HUDEP-2 (cell line): ENCODE results near the gene ATP4A.

Source experiments
- DNase-seq, 76 experiments: peaks; one replicate each; lab custom pipeline; 2025; ENCODE audit not compliant: unreplicated experiment in 76 of 76; lab: John Stamatoyannopoulos, UW

The ATP4A gene

DNA sequence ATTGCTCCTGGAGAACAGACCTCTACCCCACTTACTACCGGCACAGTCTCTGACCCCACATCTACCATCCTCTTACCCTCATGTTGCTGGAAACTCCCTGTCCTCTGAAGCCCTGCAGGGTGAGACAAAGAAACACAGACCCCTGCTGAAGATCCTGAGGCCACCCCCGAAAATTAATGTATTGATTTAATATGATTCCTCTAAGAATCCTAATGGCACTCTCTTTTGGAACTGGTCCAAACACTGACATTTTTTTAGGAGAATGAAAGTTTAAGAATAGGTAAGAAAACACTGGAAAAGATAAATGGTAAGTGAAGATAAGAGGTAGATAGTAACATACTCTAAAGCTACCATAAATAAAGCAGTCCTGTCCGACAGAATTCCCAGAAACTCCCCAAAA, 55.3 kb downstream of the ATP4A start:
- DNase-seq = no peak

DNA sequence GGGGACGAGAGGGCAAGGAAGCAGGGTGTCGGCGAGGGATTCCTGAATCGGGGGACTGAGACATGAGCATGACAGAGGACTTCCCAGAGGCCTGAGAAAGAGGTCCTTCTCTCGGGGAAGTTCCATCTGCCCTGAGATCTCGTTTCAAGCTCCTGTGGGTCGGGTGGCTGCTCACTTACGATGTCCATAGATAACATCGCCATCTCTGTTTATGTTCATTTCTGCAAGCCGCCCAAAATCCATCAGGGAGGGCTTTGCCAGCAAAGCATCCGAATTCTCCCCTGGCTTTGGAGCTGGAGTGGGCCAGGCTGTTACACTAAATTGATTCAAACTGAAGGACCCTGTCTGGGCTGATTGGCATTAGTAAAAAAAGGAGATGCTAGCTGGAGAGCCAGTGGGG, 55.9 kb downstream of the ATP4A start:
- no peak for DNase-seq

DNA sequence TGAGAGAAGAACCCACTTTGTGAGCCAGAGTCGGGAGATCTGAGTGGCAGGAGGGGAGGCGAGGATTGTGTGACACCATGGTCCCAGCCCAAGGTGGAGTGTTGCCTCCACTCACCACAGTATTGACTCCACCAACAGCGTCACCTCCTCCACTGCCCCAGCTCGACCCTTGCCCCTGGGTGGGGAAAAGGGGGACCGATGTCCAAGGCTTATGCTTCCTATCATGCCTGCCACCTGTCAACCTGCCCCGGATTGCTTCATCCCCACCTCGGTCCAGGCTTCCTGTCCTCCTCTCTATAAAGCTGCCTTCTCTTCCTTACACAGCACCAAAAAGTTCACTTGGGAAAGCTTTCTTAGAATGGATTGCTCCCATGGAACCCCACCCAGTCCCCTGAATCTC, 57.4 kb downstream of the ATP4A start:
- no peak for DNase-seq

DNA sequence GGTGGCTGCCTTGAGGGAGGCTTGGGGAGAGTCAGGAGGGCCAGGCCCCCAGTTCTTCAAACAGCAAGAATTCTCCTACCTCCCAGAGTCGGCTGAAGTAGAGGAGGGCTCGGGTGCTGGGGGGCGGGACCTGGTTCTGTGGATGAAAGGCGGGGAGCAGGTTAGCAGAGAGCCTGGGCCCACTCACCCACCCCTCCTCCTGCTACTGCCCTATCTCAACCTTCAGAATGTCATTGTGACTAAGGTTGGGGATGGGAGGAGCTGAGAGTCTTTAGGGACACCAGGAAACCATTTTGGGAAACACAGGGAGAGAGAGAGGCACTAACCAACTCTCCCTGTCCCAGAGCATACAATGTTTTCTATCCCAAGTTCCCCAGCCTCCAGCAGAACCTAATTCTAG, 60.7 kb downstream of the ATP4A start:
- no peak for DNase-seq

DNA sequence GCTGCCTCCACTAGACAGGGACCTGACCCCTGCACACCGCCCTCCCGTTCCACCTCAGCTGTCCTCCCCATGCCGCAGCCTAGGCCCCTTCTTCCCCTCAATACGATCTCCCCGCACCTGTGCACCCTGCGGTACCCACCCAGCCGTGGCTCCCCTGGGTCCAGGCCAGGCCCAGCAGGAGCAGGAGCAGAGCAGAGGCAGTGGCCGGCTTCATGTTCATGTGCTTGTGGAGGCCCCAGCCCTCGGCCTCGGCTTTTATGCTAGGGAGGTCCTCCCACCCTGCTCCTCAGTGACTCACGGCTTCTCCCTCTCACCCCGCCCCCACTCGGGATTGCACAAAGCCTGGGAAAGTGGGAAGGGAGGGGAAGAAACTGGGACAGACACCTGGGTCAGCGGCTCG, 61.8 kb downstream of the ATP4A start:
- no peak for DNase-seq

DNA sequence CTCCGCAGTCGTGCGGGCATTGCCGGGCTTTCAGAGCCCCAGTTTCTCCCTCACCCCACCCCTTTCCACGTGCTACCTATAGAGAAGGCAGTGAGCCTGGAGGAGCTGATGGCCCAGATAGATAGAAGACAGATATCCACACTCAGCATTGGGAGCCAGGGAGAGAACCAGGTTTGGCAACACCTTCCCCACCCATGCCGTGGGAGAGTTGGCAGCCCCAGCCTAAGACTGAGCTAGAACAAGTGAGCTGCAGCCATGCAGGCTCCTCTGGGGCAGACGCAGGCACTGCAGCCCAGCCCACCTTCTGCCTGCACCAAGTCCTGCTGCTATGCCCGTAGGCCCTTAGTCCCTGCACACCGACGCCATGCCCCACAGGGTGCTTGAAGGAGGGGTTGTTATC, 62.8 kb downstream of the ATP4A start:
- no peak for DNase-seq
